PC-9 (cell line): ENCODE results near the gene ACTA1. TPM values are rescaled to one million over a fixed set of nuclear protein-coding genes. Genes with fewer than 3 reads are reported as not detected.

Source experiments
- BruUV-seq: library from RNA; stranded (reverse); fragments of 400-500 nt; replicated peaks from 2 replicates; lab custom pipeline; 2021; lab: Mats Ljungman, UMichigan
- CTCF ChIA-PET: fragments of 300-600 bp; sonication (Branson Sonifier 250); formaldehyde crosslinking; loops from one replicate; lab custom pipeline; 2022; ENCODE audit warnings: antibody characterized with exemption; lab: Charles Lee
- POLR2A ChIA-PET: fragments of 300-600 bp; sonication (Branson Sonifier 250); formaldehyde crosslinking; loops from one replicate; lab custom pipeline; 2022; ENCODE audit warnings: antibody characterized with exemption; ENCODE audit not compliant: unreplicated experiment; lab: Charles Lee
- DNase-seq, 2 experiments: peaks; one replicate each; pipeline versions ENCODE4 v3.0.0 to v3.0.0-alpha.2; 2015 to 2022; ENCODE audit warnings: mixed read lengths in 1 of 2
- H2AFZ ChIP-seq: fragments of 200-600 bp; sonication (generic); 2 replicates; pipeline ENCODE4 v1.8.1; 2017; ENCODE audit warnings: antibody characterized with exemption
- H3F3A ChIP-seq: fragments of 200-600 bp; sonication (generic); 2 replicates; pipeline ENCODE4 v1.8.1; 2017; ENCODE audit warnings: antibody characterized with exemption, mild to moderate bottlenecking, low read depth; ENCODE audit not compliant: insufficient read depth
- H3K27ac ChIP-seq: fragments of 200-600 bp; sonication (generic); 2 replicates; pipeline ENCODE4 v1.6.1; 2016; ENCODE audit warnings: mixed run types
- H3K27me3 ChIP-seq: fragments of 200-600 bp; sonication (generic); 2 replicates; pipeline ENCODE4 v1.6.1; 2016; ENCODE audit warnings: low read depth, mixed run types; ENCODE audit not compliant: insufficient read depth
- H3K36me3 ChIP-seq: fragments of 200-600 bp; sonication (generic); 2 replicates; pipeline ENCODE4 v1.6.1; 2016; ENCODE audit warnings: low read depth, mixed run types
- H3K4me1 ChIP-seq: fragments of 200-600 bp; sonication (generic); replicated peaks from 2 replicates; pipeline ENCODE4 v1.6.1; 2016; ENCODE audit warnings: mixed run types; ENCODE audit not compliant: insufficient read depth
- H3K4me2 ChIP-seq: fragments of 200-600 bp; sonication (generic); 2 replicates; pipeline ENCODE4 v1.6.1; 2017; ENCODE audit warnings: mixed run types
- H3K4me3 ChIP-seq: fragments of 200-600 bp; sonication (generic); 2 replicates; pipeline ENCODE4 v1.6.1; 2016; ENCODE audit warnings: mixed run types
- H3K79me2 ChIP-seq: fragments of 200-600 bp; sonication (generic); 2 replicates; pipeline ENCODE4 v1.6.1; 2017; ENCODE audit warnings: low read depth, mixed run types
- H3K9me2 ChIP-seq: fragments of 200-600 bp; sonication (generic); 2 replicates; pipeline ENCODE4 v1.8.1; 2017; ENCODE audit warnings: mild to moderate bottlenecking; ENCODE audit not compliant: insufficient read depth
- H3K9me3 ChIP-seq: fragments of 200-600 bp; sonication (generic); 2 replicates; pipeline ENCODE4 v1.8.1; 2016; ENCODE audit warnings: low read depth; ENCODE audit not compliant: insufficient read depth
- H4K20me1 ChIP-seq: fragments of 200-600 bp; sonication (generic); 2 replicates; pipeline ENCODE4 v1.8.1; 2017; ENCODE audit not compliant: insufficient read depth
- EZH2 ChIP-seq: fragments of 200-600 bp; sonication (generic); IDR thresholded peaks from 2 replicates; pipeline ENCODE4 v1.8.0; 2017; ENCODE audit warnings: antibody characterized with exemption, low read depth
- intact Hi-C: fragments of 100-400 bp; cut with micrococcal nuclease; formaldehyde crosslinking; loops from one replicate; pipeline ENCODE4 v1.10.0; 2022; ENCODE audit not compliant: unreplicated experiment
- total RNA-seq: library from RNA; stranded (reverse); gene quantifications from 2 replicates; pipeline ENCODE4 v1.2.3, GENCODE V29; 2021
- TF ChIP-seq, protein P1 (sequence below): fragments of 200-600 bp; sonication (generic); conservative IDR thresholded peaks from 2 replicates; pipeline ENCODE4 v1.6.1; 2017; ENCODE audit warnings: mixed run types, antibody characterized with exemption, mild to moderate bottlenecking, moderate library complexity

The ACTA1 gene
- total RNA-seq, 1 experiment from 2014 or later = not detected

DNA sequence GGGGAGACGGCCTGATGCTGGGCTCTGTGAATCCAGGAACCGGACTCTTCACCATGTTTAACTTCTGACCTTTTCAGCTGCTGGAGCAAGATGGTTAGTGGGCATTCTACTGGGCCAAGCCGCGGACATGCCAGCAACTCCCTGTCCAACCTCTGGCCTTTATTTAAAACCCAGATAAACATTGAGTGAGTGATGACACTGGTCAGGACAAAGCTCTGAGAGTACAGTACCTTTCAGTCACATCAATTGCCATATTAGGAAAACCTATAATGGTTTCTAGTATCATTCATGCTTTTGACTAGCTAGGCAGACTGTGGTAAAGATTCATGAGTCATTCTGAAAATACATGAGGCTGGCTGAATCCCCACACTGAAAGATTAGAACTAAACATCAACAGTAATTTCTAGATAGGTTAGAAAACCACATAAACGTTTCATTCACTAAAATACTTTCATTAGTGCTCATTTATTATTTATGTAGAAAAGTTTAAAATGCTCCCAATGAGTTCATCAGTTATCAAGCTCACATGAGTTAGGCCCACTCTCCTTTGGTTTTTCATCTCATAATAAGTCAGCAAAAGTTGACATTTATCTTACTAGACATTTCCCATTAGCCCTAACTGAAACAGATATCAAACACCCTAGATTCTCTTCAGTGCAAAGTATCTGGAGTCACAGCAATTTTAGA is 7.1 kb upstream of the ACTA1 start:
- Histone ChIP-seq H3K4me3 (no peak overlapping the region), H4K20me1 (no peaks in the 10 kb centered on the region), H3K9me3 (no peaks in the 10 kb centered on the region), H3K4me2 (no peak overlapping the region), H2AFZ (no peak overlapping the region), H3K36me3 (no peaks in the 10 kb centered on the region), H3K27me3 (no peaks in the 10 kb centered on the region), H3K4me1 (no peaks in the 10 kb centered on the region), H3F3A (no peaks in the 10 kb centered on the region), H3K27ac (no peak overlapping the region), H3K9me2 (no peaks in the 10 kb centered on the region), H3K79me2 (no peaks in the 10 kb centered on the region)
- no TSS peak for BruUV-seq
- no peak for DNase-seq
- TF ChIP-seq, protein P1, sequence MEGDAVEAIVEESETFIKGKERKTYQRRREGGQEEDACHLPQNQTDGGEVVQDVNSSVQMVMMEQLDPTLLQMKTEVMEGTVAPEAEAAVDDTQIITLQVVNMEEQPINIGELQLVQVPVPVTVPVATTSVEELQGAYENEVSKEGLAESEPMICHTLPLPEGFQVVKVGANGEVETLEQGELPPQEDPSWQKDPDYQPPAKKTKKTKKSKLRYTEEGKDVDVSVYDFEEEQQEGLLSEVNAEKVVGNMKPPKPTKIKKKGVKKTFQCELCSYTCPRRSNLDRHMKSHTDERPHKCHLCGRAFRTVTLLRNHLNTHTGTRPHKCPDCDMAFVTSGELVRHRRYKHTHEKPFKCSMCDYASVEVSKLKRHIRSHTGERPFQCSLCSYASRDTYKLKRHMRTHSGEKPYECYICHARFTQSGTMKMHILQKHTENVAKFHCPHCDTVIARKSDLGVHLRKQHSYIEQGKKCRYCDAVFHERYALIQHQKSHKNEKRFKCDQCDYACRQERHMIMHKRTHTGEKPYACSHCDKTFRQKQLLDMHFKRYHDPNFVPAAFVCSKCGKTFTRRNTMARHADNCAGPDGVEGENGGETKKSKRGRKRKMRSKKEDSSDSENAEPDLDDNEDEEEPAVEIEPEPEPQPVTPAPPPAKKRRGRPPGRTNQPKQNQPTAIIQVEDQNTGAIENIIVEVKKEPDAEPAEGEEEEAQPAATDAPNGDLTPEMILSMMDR = no peak
- no peak for TF ChIP-seq EZH2
- ChIA-PET POLR2A (no interaction called here), CTCF (no interaction called here)
- intact Hi-C loops = loop anchor here (5.0 kb wide), 1 partner anchor 99 kb away; the partner anchor contains the start of gene CCSAP

- BruUV-seq = no TSS peak
- no peaks in the 10 kb centered on the region for H3K79me2 ChIP-seq
- no peaks in the 10 kb centered on the region for H3K36me3 ChIP-seq
- no peak for TF ChIP-seq EZH2
- TF ChIP-seq, protein P1 = no peak
- no peaks in the 10 kb centered on the region for H3K9me2 ChIP-seq
- ChIA-PET CTCF (no interaction called here), POLR2A (no interaction called here)
- H3F3A ChIP-seq = no peaks in the 10 kb centered on the region
- H3K4me3 ChIP-seq = no peak overlapping the region
- intact Hi-C loops = no loop called here
- H3K4me2 ChIP-seq = no peak overlapping the region
- no peak overlapping the region for H3K27ac ChIP-seq
- H2AFZ ChIP-seq = no peak overlapping the region
- H3K4me1 ChIP-seq = no peaks in the 10 kb centered on the region
- DNase-seq = no peak
- no peaks in the 10 kb centered on the region for H4K20me1 ChIP-seq
- H3K9me3 ChIP-seq = no peaks in the 10 kb centered on the region
- H3K27me3 ChIP-seq = no peaks in the 10 kb centered on the region
These were observed 4.1 kb upstream of the ACTA1 start for GRCh38 chr1:229438021-229438420.

GRCh38 chr1:229437443-229437842 is 3.5 kb upstream of the ACTA1 start:
- H3K9me3 ChIP-seq = no peaks in the 10 kb centered on the region
- no peak for TF ChIP-seq EZH2
- TF ChIP-seq, protein P1 = no peak
- no peaks in the 10 kb centered on the region for H4K20me1 ChIP-seq
- no TSS peak for BruUV-seq
- H3F3A ChIP-seq = no peaks in the 10 kb centered on the region
- intact Hi-C loops = no loop called here
- DNase-seq = no peak
- ChIA-PET POLR2A (no interaction called here), CTCF (no interaction called here)
- no peaks in the 10 kb centered on the region for H3K9me2 ChIP-seq
- H3K4me1 ChIP-seq = no peaks in the 10 kb centered on the region
- H3K79me2 ChIP-seq = no peaks in the 10 kb centered on the region
- no peak overlapping the region for H3K27ac ChIP-seq
- no peak overlapping the region for H3K4me2 ChIP-seq
- no peak overlapping the region for H2AFZ ChIP-seq
- H3K27me3 ChIP-seq = no peaks in the 10 kb centered on the region
- H3K36me3 ChIP-seq = no peaks in the 10 kb centered on the region
- no peak overlapping the region for H3K4me3 ChIP-seq
